NB4 (cell line): Measurements from ENCODE around the gene DPPA3.
"Not testable (repeated sequence)": the region's sequence is repeated elsewhere in the genome, so short reads cannot be mapped to it uniquely, and the experiment has no call there.

Experiments used
- DNase-seq: peaks from one replicate; pipeline ENCODE4 v3.0.0; 2010; ENCODE audit warnings: low read depth
- H3K4me3 ChIP-seq: one replicate; pipeline ENCODE4 v1.5.1; 2011; ENCODE audit warnings: mild to moderate bottlenecking, low read depth, low read length, moderate library complexity
- CTCF ChIP-seq: IDR thresholded peaks from one replicate; pipeline ENCODE4 v1.5.1; 2012; ENCODE audit warnings: low read depth, low read length
- MAX ChIP-seq: IDR thresholded peaks from 2 replicates; pipeline ENCODE4 v1.6.1; 2011; ENCODE audit warnings: low read depth, low read length
- MYC ChIP-seq: IDR thresholded peaks from 2 replicates; pipeline ENCODE4 v1.6.1; 2011; ENCODE audit warnings: low read depth, low read length
- POLR2A ChIP-seq: IDR thresholded peaks from 2 replicates; pipeline ENCODE4 v1.6.1; 2011; ENCODE audit warnings: mild to moderate bottlenecking; ENCODE audit not compliant: insufficient read length; ENCODE audit errors: extremely low read depth

DPPA3 gene

GRCh38 chr12:7711133-7711532, at the start of gene DPPA3:
Gene DPPA3 (plus strand): TSS chr12:7711433. CDS start chr12:7711571, 138 bp downstream.
- no peak within 1 kb of the TSS for H3K4me3 ChIP-seq
- no peak for DNase-seq
- TF ChIP-seq MAX (no peak), POLR2A (no peak), MYC (no peak), CTCF (no peak)

GRCh38 chr12:7661741-7662140, 49.5 kb upstream of the DPPA3 start:
- H3K4me3 ChIP-seq: no peak overlapping the region
- DNase-seq: no peak
- TF ChIP-seq MAX (no peak), MYC (no peak), POLR2A (no peak), CTCF (no peak)

- DNase-seq: no peak
- H3K4me3 ChIP-seq: no peak overlapping the region
- no peak for TF ChIP-seq MYC
- TF ChIP-seq MAX: no peak
- no peak for TF ChIP-seq CTCF
- TF ChIP-seq POLR2A: no peak
Observed at GRCh38 chr12:7666595-7666994, 44.6 kb upstream of the DPPA3 start.

- TF ChIP-seq MAX (no peak), CTCF (peak; percentile 29)
- no peak overlapping the region for H3K4me3 ChIP-seq
Observed at GRCh38 chr12:7667125-7667524, 44.1 kb upstream of the DPPA3 start.

GRCh38 chr12:7668171-7668570, 43.1 kb upstream of the DPPA3 start:
- H3K4me3 ChIP-seq: no peak overlapping the region
- TF ChIP-seq MYC (no peak), POLR2A (no peak), CTCF (no peak), MAX (no peak)
- no peak for DNase-seq

More at GRCh38 chr12:7667125-7667524, 44.1 kb upstream of the DPPA3 start:
- peak; percentile 51 for DNase-seq

- H3K4me3 ChIP-seq: not testable (repeated sequence)
- peak; percentile 80 for DNase-seq
Observed at GRCh38 chr12:7675455-7675854, 35.8 kb upstream of the DPPA3 start.
